Effector CD4-positive, alpha-beta T cell (primary cell): ENCODE measurements around the gene TUBA4B.

Experiments used
- DNase-seq: peaks from one replicate; pipeline ENCODE4 v3.0.0-alpha.2; 2020
- total RNA-seq: gene quantifications from one replicate; lab custom pipeline; 2026; lab: John Stamatoyannopoulos, UW

Gene TUBA4B
- 0.75 reads per million for total RNA-seq

DNA sequence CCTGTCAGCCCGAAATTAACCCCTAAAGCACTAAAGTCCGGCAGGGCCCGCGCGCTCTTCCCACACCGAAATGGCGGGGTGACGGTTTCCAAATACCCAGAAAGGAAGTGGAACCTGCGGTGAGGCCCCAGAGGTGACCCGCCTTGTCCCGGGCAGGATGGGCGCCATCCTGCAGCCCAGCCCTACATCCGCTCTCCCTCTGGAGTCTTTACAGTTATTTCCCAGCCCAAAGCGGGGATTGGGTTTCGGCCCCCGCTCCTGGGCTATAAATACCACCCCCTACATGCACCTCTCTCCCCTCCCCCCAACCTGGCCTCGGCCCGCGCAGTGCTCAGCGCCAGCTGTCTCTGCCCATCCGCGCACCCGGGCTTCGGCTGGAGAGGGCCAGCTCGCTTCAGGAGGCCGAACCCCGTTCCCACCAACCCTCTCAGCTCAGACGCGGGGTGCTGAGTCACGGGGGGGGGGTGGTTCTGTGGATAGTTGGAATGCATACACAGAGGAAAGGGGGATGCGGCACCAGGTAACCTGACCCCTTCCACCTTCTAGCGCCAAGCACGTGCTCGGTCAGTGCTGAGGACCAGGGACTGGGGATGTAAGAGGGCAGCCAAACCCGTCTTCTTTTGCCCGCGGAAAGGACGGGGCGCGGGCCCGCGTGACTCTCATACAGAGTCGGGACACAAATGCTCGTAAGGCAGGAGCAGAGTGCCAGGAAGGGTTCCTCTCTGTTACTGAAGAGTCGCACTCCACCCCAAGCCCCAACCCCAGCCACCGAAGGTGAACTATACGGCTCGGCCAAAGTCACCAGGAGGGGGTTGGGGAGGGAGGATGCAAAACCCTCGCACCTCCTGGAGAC, at the start of gene TUBA4B:
Gene TUBA4B, plus strand, starts transcription at position 344 of the 853 bp plus-strand sequence. Its CDS starts 165 bp downstream, at position 509.
- DNase-seq: peak; percentile 29

DNA sequence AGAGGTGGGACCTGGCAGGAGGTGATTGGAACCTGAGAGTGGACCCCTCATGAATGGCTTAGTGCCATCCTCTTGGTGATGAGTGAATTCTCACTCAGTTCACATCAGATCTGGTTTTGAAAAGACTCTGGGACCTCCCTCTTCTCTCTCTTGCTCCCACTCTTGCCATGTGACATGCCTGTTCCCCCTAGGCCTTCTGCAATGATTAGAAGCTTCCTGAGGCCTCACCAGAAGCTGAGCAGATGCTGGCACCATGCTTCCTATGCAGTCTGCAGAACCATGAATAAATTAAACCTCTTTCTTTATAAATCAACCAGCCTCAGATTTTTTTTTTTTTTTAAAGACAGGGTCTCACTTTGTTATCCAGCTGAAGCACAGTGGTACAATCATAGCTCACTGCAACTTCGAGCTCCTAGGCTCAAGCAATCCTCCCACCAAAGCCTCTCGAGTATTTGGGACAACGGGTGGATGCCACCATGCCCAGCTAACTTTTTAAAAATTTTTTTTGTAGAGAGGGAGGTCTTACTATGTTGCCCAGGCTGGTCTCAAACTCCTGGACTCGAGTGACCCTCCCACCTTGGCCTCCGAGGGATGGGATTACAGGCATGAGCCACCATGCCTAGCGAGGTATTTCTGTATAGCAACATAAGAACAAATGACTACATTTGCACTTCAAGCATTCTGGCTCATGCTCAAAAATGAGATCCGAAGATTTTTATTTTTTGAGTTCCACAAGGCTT, 48.4 kb upstream of the TUBA4B start:
- no peak for DNase-seq

DNA sequence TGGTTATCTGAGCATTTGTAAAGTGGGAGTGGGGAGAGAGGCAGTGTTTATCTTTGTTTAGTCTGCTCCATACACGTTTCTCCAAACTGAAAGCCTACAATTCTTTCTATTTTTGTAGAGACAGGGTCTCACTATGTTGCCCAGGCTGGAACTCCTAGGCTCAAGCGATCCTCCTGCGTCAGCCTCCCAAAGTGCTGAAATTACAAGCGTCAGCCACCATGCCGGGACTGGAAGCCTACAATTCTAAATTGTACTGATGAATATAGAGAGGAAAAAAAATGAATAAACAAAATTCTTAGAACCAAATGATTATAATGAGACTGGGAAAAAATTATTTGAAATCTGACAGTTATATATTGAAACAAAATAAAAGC, 47.9 kb upstream of the TUBA4B start:
- DNase-seq: no peak

DNA sequence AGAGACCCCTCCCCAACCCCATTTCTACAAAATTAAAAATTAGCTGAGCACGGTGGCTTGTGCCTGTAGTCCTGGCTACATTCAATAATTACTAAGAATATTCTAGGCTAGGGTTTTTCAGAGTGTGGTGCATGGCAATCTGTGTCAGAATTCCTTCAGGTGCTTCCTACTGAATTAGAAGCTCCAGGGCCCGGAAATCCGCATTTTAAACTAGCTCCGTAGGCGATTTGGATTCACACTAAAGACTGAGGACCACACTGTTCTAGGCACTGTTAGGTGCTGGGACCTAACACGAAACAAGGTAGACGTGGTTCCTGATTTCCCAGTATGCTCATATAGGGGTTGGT, 47.1 kb upstream of the TUBA4B start:
- no peak for DNase-seq

DNA sequence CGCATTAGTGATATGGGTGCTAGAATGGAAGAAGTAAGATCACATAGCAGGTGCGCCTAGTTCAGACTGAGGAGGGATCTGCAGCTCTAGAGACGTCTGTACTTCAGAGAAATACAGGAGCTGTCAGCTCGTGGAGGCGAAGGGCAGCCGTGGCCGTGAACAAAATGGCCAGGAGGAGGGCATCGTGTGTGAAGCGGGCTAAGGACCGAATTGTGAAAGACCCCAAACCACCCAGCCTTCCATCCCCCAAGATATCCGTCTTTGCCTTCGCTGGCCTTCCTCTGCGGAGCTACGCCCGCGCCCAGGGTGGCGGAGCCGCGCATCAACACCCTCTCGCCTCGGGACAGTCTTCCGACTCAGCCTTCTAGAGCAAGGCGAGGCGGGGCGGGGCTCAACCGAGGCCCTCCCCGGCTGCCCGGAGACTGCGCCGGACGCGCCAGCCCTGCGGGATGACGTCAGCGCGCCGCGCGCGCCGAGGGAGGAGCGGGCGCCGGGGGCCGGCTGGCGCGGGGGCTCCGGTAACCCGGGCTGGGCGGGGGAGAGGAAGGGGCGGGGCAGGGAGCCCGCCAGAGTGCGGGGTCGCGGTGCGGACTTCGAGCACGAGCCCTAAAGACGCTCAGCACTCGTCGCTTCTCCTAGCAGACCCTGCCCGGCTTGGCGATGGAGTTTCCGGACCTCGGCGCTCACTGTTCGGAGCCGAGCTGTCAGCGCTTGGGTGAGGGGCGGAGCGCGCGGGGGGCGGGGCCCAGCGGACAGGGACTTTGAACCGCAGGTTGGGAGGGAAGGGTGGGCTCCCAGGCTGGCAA, 46.5 kb upstream of the TUBA4B start, which contains the start of gene ZFAND2B:
Gene ZFAND2B, plus strand, starts transcription at position 455 of the 806 bp plus-strand sequence. Its CDS starts 206 bp downstream, at position 661.
- DNase-seq: peak; percentile 94

DNA sequence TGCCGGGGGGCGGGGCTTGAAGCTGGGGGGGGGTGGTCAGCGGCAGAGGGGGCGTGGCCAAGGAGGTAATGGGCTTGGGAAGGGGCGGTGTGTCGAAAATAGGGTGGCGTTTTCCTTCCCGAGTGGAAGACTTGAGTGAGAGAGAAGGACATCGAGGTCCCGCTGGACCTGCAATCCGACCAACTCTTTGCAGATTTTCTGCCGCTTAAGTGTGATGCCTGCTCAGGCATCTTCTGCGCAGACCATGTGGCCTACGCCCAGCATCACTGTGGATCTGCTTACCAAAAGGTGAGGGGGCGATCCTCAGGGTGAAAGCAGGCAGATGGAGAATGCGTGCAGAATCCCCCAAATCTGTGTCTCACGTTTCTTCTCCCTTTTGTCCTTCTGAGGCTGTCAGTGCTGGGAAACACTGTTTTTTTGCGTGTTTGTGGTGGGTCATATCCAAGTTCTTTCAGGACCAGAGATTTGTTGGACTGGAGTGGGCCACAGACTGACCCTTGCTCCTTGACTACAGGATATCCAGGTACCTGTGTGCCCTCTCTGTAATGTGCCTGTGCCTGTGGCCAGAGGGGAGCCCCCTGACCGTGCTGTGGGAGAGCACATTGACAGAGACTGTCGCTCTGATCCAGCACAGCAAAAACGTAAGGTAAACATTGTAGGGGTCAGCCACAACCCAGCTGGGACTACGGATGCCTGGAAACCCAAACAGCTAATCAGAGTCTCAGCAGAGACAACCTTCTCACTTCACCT, 45.7 kb upstream of the TUBA4B start:
- DNase-seq: no peak

DNA sequence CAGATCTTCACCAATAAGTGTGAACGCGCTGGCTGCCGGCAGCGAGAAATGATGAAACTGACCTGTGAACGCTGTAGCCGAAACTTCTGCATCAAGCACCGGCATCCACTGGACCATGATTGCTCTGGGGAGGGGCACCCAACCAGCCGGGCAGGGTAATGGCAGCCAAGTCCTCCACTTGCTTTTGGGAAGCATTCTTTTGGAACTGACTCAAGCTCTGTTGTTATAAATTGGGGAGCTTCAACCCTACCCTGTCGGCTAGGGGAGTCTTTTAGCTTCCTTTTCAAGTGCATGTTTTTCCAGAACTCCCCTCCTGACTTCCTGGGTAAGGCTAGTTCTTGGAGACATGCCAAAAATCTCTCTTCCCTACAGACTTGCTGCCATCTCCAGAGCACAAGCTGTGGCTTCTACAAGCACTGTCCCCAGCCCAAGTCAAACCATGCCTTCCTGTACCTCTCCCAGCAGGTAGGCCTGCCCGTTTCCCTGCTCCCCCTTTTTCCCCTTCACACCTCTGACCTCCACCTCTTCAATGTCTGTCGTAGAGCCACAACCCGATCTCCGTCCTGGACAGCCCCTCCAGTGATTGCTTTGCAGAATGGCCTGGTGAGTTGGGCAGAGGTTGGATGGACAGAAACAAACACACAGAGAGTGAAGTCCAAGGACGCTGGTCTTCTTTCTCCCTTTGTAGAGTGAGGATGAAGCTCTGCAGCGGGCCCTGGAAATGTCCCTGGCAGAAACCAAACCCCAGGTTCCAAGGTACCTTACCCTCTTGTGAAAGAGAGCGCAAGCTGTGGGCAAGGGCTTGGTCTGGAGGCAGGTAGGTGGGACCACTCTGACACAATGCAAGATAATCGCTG, 44.9 kb upstream of the TUBA4B start:
- no peak for DNase-seq

DNA sequence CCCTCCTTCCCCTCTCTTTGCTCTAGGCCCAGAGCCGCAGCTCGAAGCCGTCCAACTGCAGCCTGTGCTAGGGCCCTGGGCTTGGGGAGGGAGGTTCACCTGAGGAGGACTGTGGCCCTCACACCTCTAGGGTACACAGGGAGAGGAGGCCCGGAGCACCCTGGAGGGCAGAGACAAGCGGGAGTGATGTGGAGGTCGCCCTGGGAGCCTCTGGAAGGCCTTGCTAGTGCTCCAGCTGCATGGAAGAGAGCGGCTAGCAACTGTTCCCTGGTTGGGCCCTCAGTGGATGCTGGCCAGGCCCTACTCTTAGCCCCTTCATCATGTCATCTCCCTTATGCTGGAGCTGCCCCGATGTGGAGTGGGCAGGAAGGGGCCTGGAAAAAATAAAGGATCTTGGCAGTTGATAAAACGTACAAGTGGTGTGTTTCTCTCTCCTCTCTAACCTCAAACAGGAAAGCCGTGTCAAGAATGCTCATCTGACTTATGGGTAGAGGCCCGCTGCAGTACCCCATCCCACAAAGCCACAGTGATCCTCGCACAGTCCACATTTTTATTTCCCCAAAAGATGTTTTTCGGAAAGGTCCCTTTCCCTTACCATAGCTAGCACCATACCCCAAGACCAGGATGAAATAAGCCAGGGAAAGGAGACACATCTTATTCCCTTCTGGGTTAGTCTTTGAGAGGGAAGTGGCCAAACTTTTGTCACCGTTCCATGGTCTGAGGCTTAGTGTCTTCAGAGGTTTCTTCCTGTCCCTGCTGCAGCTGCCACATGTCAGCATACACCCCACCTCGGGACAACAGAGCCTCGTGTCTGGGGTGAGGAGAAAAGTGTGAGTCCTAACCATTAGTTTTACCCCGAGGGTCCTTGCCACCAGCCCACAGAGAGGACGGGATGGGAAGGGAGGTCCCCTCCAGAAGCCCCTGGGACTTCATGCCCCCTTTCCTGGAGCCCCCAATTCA, 43.5 kb upstream of the TUBA4B start:
- DNase-seq: no peak

DNA sequence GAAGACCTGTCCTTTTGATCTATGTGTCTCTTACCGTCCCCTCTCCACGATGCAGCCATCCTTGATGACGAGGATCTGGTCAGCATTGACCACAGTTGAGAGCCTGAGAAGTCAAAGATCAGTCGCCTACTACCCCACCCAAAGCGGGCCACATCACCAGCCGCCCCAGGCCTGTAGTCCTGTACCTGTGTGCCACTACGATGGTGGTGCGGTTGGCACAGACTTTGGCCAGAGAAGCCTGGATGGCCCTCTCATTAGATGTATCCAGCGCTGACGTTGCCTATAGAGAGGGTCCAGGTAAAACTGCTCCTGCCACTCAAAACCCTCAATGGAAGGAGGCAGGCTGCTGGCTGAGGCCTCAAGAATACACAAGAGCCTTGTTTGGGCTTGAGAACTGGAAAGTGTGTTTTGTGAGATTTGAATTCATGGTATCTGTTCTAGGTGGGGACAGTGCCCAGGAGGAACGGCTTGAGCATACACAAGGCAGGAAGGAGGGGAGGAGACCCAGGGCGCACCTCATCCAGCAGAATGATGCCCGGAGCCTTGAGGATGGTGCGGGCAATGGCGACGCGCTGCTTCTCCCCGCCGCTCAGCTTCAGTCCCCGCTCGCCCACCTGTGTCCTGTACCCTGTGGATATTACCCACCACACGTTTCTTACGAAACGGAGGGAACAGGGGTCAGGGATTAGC, 42.7 kb upstream of the TUBA4B start:
- no peak for DNase-seq

DNA sequence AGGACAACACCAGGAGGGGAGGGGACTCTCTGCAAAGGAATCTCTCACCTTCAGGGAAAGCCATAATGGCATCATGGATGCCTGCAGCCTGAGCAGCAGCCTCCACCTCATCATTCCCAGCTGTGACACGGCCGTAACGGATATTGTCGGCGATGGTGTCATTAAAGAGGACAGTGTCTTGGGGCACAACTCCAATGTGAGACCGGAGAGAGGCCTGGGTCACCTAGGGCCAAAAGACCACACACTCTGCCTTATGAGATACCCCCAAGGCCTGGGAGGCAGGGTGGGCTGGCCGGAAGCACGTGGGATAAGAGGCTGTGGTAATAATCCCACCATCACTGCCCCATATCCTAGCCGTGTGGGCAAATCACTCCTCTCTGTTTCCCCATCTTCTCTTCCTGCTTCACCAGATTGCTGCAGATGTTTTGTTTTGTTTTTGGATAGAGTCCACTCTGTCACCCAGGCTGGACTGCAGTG, 42.1 kb upstream of the TUBA4B start:
- DNase-seq: no peak

DNA sequence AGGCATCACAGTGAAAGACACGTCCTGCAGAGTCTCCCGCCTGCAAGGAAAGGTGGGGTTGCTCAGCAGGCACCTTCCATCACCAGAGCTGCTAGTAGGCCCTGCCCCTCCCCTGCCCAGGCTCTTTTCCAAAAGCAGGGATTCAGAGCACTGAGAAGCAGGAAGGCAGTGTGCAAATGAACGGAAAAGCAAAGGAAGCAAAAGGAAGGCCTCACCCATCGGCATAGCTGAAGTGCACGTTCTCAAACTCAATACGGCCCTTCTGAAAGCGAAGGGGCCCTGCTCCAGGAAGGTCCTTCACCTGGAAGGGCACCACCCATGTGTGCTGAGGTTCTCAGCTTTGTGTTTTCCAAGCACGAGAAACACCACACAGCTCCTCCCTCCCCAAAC, 40.0 kb upstream of the TUBA4B start:
- DNase-seq: no peak

DNA sequence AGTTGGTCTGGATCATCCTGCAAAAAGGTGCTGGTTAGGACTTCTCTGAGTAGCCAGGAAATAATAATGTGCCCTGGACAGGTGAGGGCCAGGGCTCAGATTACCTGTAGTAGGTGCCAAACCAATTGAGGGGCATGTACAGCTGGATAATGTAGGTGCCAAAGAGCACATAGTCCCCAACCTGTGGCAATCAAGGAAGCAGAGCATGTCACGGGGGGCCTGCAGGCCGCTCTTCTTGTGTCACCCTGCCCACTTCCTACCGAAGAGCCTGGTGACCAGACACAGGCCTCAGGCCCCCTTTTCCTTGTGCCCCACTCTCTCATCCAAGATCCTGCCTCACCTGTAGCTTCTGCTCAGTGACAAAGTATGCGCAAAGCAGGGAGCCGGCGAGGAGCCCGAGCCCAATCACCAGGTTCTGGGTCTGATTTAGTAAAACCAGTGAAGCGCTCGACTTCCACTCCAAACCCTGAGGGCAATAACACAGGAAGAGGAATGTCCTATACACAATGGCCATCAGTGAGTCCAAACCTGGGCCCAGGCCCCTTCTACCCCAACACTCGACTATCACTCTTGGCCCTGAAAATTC, 39.5 kb upstream of the TUBA4B start:
- DNase-seq: no peak

DNA sequence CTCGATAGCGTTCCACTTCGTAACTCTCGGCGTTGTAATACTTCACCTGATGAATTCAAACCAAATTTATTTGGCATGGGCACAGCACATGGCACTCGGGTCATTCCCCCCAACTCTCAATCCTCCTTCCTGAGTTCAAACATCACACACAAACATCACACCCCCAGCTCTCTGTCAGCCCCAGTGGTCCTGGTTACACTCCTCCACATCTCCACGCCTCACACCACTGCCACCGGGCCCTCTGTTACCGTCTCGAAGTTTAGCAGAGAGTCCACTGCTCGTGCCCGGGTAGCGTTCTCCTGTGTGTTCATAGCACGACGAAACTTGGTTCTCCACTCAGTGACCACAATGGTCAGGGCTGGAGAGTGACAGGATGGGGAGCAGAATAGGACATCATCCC, 38.9 kb upstream of the TUBA4B start:
- DNase-seq: no peak

DNA sequence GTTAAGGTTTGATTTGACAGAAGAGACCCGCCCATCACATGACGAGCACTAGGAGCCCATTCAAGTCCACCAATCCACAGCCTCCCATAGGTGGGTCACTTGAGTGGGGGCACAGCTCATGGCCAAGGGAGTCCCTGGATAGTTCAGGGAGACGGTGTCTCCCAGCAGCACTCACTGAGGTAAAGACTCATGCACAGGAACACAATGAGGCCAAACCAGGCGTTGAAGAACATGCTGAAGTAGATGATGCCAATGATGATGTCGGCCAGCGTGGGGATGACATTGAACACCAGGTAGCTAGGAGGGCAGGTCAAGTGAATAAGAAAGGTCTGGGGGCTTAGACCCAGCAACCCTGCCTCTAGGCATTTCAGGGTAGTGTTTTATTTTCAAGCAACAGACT, 38.3 kb upstream of the TUBA4B start:
- no peak for DNase-seq

DNA sequence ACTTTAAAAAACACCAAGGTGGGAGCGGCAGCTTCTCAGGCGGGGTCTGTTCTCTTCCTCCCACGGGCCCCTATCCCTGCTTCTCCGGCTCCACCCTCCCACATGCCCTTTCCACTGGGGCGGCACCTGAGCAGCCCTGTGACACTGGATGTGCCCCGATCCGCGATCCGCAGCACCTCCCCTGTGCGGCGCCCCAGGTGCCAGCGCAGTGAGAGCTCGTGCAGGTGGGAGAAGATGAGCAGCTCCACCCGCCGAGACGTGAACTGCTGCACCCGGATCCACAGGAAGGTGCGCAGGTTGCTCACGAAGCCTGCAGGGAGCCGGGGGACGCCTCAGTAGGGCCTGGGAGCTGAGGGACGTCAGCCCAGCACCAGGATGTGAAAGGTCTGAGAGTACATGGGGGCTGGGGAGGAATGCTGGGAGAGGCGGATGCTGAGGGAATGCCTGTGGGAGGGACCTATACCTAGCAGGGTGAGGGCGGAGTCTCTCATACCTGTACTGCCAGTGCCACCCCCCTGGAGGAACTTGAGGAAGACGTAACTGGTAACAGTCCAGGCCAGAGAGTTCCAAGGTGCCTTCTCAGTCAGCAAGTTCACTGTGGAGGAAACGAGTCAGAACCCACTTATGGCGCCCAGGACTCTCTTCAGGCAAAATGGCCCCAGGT, 37.0 kb upstream of the TUBA4B start:
- no peak for DNase-seq

DNA sequence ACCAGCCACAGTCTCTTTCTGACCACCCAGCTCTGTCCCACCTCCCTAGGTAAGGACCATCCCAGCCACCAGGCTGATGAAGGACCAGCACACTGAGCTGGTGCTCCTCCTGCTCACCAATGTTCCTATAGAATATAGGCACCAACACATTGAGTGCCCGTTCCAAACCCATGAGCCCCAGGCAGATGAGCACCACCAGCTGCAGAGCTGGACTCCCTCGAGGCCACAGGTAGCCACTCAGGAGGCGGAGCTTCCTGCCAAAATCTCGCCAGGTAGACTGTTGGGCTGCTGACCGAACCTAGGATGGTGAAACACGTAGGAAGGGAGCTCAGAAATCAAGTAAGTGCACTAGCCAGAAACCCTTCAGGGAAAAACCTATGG, 36.5 kb upstream of the TUBA4B start:
- DNase-seq: no peak

DNA sequence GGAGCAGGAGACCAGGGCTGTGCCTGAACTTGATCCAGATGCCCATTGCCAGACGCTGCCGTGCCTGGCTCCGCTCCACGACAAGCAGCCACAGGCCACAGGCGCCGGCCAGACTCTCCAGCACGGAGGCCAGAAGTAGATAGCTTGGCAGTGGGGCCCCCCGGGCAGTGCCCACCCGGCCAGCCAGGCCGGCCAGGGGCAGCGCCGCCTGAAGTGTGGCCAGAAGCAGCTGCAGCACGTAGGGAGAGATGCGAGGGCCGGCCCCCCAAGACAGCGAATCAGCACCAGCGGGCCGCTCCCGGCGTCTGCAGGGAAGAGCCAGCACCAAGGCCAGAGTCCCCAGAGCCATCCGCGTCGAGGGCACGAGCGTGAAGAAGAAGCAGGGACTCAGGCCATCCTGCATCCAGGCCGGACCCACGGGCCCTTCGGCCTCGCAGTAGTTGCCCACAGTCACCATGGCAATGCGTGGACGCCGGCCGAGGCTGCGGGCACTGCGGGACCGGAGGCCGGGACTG, 34.8 kb upstream of the TUBA4B start:
- DNase-seq: peak; percentile 17
